GM23248 (cell line): ENCODE results near the gene PTPN5.

ENCODE experiments used
- EZH2 ChIP-seq: fragments of 200-600 bp; sonication (generic); IDR thresholded peaks from 2 replicates; pipeline ENCODE4 v1.6.1; 2018; ENCODE audit warnings: antibody characterized with exemption, mild to moderate bottlenecking; ENCODE audit not compliant: insufficient read depth, poor library complexity, severe bottlenecking
- EZH2phosphoT487 ChIP-seq: fragments of 200-600 bp; sonication (generic); IDR thresholded peaks from 2 replicates; pipeline ENCODE4 v1.6.1; 2018; ENCODE audit warnings: antibody characterized with exemption, moderate library complexity, mild to moderate bottlenecking, low read depth; ENCODE audit not compliant: insufficient read depth

GRCh38 chr11:18761144-18761543, 30.5 kb downstream of the PTPN5 start:
- TF ChIP-seq EZH2 (no peak), EZH2phosphoT487 (no peak)
